CD4-positive, alpha-beta T cell (primary cell): ENCODE measurements around the gene IFNAR2. TPM values are rescaled to one million over a fixed set of nuclear protein-coding genes. Genes with fewer than 3 reads are reported as not detected.

Source experiments
- ATAC-seq: fragments of 200-7000 bp; cut with Tn5 transposase; one replicate; pipeline ENCODE4 v1.10.0; 2022; ENCODE audit warnings: mild to moderate bottlenecking; ENCODE audit not compliant: poor library complexity
- CTCF ChIA-PET: fragments of 350-600 bp; sonication (Branson Sonifier 250); formaldehyde crosslinking; loops from one replicate; lab custom pipeline; 2021; ENCODE audit warnings: antibody characterized with exemption, inconsistent platforms; lab: Charles Lee
- POLR2A ChIA-PET: fragments of 350-600 bp; sonication (Branson Sonifier 250); formaldehyde crosslinking; loops from one replicate; lab custom pipeline; 2021; ENCODE audit warnings: antibody characterized with exemption, inconsistent platforms; lab: Charles Lee
- DNase-seq, 14 experiments: peaks; one replicate each; pipeline ENCODE4 v3.0.0-alpha.2; 2013 to 2020; ENCODE audit warnings: mixed read lengths in 2 of 14
- H3K27ac ChIP-seq, 2 donors: one replicate each; pipeline versions ENCODE4 v1.5.1 to v1.7.0; 2013; ENCODE audit warnings: low read length in 2 of 2, low read depth in 1 of 2, mild to moderate bottlenecking in 1 of 2
- H3K27me3 ChIP-seq, 2 experiments: 1 replicate in 1 of 2; 2 replicates in 1 of 2; pipeline versions ENCODE4 v1.6.1 to v1.7.0; 2013; ENCODE audit warnings: low read length in 2 of 2, control low read depth in 1 of 2, mild to moderate bottlenecking in 1 of 2, moderate library complexity in 1 of 2; ENCODE audit not compliant: insufficient read depth in 2 of 2, control insufficient read depth in 1 of 2
- H3K36me3 ChIP-seq: one replicate; pipeline ENCODE4 v1.6.1; 2013; ENCODE audit warnings: low read length, control low read depth; ENCODE audit not compliant: insufficient read depth
- H3K4me1 ChIP-seq: one replicate; pipeline ENCODE4 v1.6.1; 2013; ENCODE audit warnings: low read length, control low read depth; ENCODE audit not compliant: insufficient read depth
- H3K4me3 ChIP-seq: one replicate; pipeline ENCODE4 v1.5.1; 2013; ENCODE audit warnings: mild to moderate bottlenecking, low read length, moderate library complexity
- H3K9me3 ChIP-seq, 2 experiments: 1 replicate in 1 of 2; 2 replicates in 1 of 2; pipeline versions ENCODE4 v1.6.1 to v1.7.0; 2013; ENCODE audit warnings: low read length in 2 of 2, mild to moderate bottlenecking in 2 of 2, control low read depth in 1 of 2, moderate library complexity in 1 of 2; ENCODE audit not compliant: control insufficient read depth in 1 of 2, insufficient read depth in 1 of 2
- H3K27ac Mint-ChIP-seq: one replicate; pipeline ENCODE4 v1.8.0; 2020; ENCODE audit warnings: mixed read lengths
- H3K27me3 Mint-ChIP-seq: one replicate; pipeline ENCODE4 v1.8.0; 2021; ENCODE audit warnings: mixed read lengths
- H3K36me3 Mint-ChIP-seq: one replicate; pipeline ENCODE4 v1.8.0; 2021; ENCODE audit warnings: low read depth, mixed read lengths
- H3K4me1 Mint-ChIP-seq: one replicate; pipeline ENCODE4 v1.8.0; 2021; ENCODE audit warnings: low read depth, mixed read lengths
- H3K4me3 Mint-ChIP-seq: one replicate; pipeline ENCODE4 v1.8.0; 2020; ENCODE audit warnings: mild to moderate bottlenecking, mixed read lengths
- H3K9me3 Mint-ChIP-seq: one replicate; pipeline ENCODE4 v1.8.0; 2020; ENCODE audit warnings: mixed read lengths
- intact Hi-C, 2 experiments: fragments of 100-400 bp; cut with DNase I in 1 of 2; cut with micrococcal nuclease in 1 of 2; formaldehyde crosslinking; loops; one replicate each; pipeline versions ENCODE4 v1.15.1 to v1.9.0; 2023 to 2025; cut with DNase I, micrococcal nuclease
- total RNA-seq, 174 experiments: library from RNA in 2 of 174; stranded (reverse) in 2 of 174; gene quantifications; one replicate each; pipeline ENCODE4 v1.2.3 and lab custom pipeline; 2021 to 2026
- TF ChIP-seq, protein P1 (sequence below): fragments of 200-600 bp; IDR thresholded peaks from one replicate; pipeline ENCODE4 v1.8.0; 2022; ENCODE audit warnings: antibody characterized with exemption, mild to moderate bottlenecking

IFNAR2 gene
- total RNA-seq, 2 experiments from 2014 or later, result 26.6 to 28.2 TPM

DNA sequence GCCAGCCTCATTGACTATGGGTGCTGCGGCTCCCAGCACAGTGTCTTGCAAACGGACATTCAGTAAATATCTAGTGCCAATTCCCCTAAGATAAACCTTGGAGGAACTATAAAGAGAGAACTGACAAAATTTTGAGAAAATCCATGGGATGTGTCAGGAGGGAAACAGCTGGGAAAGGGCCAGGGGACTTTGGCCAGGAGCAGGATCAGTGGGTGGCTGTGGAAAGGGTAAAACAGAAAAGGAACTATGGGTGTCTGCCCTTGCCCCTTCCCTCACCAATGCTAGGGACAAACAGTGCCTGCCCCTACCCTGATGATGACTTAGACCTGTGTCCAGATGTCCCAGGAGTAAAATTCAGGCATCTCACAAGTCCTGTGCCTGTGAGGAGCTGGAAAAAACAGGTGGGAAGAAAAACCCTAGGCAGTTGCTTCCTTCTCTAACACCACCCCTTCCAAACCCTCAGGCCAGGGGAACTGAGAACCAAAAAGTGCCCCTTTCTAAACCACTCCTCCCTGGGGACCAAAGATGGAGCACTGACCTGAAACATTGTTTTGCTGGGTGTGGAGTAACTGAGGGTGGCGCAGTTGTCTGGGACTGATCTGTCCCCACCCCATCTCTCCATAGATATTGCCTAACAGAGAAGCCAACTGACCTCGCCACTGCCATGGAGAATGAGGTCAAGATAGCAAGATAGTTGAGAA lies 22.1 kb upstream of the IFNAR2 start:
- peaks cover 64% of the 10 kb centered on the region for H3K4me1 ChIP-seq
- no peaks in the 10 kb centered on the region for H3K27me3 ChIP-seq
- Mint-ChIP-seq H3K9me3 (no peaks in the 10 kb centered on the region), H3K4me3 (no peak overlapping the region), H3K36me3 (no peaks in the 10 kb centered on the region), H3K27ac (peak overlapping the region; percentile 53), H3K27me3 (no peaks in the 10 kb centered on the region), H3K4me1 (peaks cover 77% of the 10 kb centered on the region)
- H3K4me3 ChIP-seq, result no peak overlapping the region
- no peak overlapping the region for H3K27ac ChIP-seq
- TF ChIP-seq, protein P1, sequence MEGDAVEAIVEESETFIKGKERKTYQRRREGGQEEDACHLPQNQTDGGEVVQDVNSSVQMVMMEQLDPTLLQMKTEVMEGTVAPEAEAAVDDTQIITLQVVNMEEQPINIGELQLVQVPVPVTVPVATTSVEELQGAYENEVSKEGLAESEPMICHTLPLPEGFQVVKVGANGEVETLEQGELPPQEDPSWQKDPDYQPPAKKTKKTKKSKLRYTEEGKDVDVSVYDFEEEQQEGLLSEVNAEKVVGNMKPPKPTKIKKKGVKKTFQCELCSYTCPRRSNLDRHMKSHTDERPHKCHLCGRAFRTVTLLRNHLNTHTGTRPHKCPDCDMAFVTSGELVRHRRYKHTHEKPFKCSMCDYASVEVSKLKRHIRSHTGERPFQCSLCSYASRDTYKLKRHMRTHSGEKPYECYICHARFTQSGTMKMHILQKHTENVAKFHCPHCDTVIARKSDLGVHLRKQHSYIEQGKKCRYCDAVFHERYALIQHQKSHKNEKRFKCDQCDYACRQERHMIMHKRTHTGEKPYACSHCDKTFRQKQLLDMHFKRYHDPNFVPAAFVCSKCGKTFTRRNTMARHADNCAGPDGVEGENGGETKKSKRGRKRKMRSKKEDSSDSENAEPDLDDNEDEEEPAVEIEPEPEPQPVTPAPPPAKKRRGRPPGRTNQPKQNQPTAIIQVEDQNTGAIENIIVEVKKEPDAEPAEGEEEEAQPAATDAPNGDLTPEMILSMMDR, result no peak
- ChIA-PET POLR2A (interaction anchor here (0.7 to 1.2 kb wide), 2 partner anchors 154 to 436 kb away, joined by 3 to 7 read pairs; partner anchors contain the start of gene PAXBP1), CTCF (interaction anchor here (1.0 kb wide), 1 partner anchor 8 kb away, joined by 3 read pairs; no protein-coding TSS in a partner anchor)
- H3K36me3 ChIP-seq, result no peaks in the 10 kb centered on the region
- no peak for DNase-seq
- no peaks in the 10 kb centered on the region for H3K9me3 ChIP-seq
- intact Hi-C loops, result loop anchor here in 1 of 2 experiments (5.0 kb wide), 1 partner anchor 55 kb away; no protein-coding TSS in a partner anchor
- no peak for ATAC-seq

DNA sequence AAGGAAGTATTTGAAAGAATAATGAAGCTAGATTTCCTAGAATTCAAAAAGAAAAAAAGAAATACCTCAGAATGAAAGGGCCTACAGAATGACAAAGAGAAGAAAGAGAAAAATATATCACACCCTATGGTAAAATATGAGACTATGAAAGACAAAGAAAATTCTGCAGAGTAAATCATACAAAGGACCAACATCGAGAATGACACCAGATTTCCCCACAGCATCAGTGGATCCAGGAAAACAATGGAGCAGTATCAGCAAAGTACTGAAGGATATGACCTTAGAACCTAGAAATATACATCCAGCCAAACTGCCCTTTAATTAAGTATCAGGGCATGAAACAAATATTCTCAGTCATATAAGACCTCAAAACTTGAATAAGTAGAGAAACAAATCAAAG lies 21.2 kb upstream of the IFNAR2 start:
- POLR2A ChIA-PET, result interaction anchor here (1.2 kb wide), 1 partner anchor 153 kb away, joined by 7 read pairs; no protein-coding TSS in a partner anchor
- H3K4me1 Mint-ChIP-seq, result peaks cover 79% of the 10 kb centered on the region
- Histone ChIP-seq H3K27me3 (no peaks in the 10 kb centered on the region), H3K9me3 (no peaks in the 10 kb centered on the region), H3K27ac (no peak overlapping the region), H3K4me3 (no peak overlapping the region), H3K4me1 (peaks cover 71% of the 10 kb centered on the region), H3K36me3 (no peaks in the 10 kb centered on the region)
- no peaks in the 10 kb centered on the region for H3K27me3 Mint-ChIP-seq
- H3K27ac Mint-ChIP-seq, result peak overlapping the region; percentile 53
- ATAC-seq (no peak), DNase-seq (no peak)
- TF ChIP-seq, protein P1, result no peak
- H3K36me3 Mint-ChIP-seq, result no peaks in the 10 kb centered on the region
- intact Hi-C loops, result loop anchor here in 1 of 2 experiments (5.0 kb wide), 1 partner anchor 54 kb away; no protein-coding TSS in a partner anchor
- CTCF ChIA-PET, result interaction anchor here (1.0 kb wide), 1 partner anchor 9 kb away, joined by 3 read pairs; no protein-coding TSS in a partner anchor
- no peak overlapping the region for H3K4me3 Mint-ChIP-seq
- H3K9me3 Mint-ChIP-seq, result no peaks in the 10 kb centered on the region

DNA sequence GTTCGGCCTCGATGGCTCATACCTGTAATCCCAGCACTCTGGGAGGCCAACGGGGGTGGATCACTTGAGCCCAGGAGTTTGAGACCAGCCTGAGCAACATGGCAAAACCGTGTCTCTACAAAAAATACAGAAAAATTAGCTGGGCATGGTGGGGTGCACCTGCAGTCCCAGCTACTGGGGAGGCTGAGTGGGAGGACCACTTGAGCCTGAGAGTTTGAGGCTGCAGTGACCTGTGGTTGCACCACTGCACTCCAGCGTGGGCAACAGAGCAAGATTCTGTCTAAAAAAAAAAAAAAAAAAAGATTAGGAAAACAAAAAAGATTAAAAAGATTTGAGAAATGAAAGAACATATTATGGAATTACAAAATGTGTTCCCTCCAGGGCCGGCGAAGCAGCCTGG lies 18.4 kb upstream of the IFNAR2 start:
- TF ChIP-seq, protein P1, result no peak
- Histone ChIP-seq H3K9me3 (no peaks in the 10 kb centered on the region), H3K27me3 (no peaks in the 10 kb centered on the region), H3K4me1 (peaks cover 74% of the 10 kb centered on the region), H3K36me3 (no peaks in the 10 kb centered on the region), H3K4me3 (no peak overlapping the region), H3K27ac (peak overlapping the region; percentile 35 to 47)
- peak overlapping the region; percentile 84 for H3K27ac Mint-ChIP-seq
- CTCF ChIA-PET, result no interaction called here
- no peak overlapping the region for H3K4me3 Mint-ChIP-seq
- DNase-seq (no peak), ATAC-seq (no peak)
- intact Hi-C loops, result no loop called here
- peaks cover 2% of the 10 kb centered on the region for H3K9me3 Mint-ChIP-seq
- H3K27me3 Mint-ChIP-seq, result no peaks in the 10 kb centered on the region
- no peaks in the 10 kb centered on the region for H3K36me3 Mint-ChIP-seq
- POLR2A ChIA-PET, result interaction anchor here (1.0 to 2.5 kb wide), 2 partner anchors 114 to 150 kb away, joined by 4 to 9 read pairs; partner anchors contain the start of gene IFNAR1
- peaks cover 85% of the 10 kb centered on the region for H3K4me1 Mint-ChIP-seq
